Ishikawa (cell line): Measurements from ENCODE around the gene SERTAD2.

Source experiments
- CEBPB ChIP-seq: IDR thresholded peaks from 2 replicates; pipeline ENCODE4 v1.6.1; 2012
- CREB1 ChIP-seq: IDR thresholded peaks from 2 replicates; pipeline ENCODE4 v1.6.1; 2012; ENCODE audit warnings: low read depth
- EGR1 ChIP-seq: IDR thresholded peaks from 2 replicates; pipeline ENCODE4 v1.6.1; 2012
- EP300 ChIP-seq: IDR thresholded peaks from 2 replicates; pipeline ENCODE4 v1.6.1; 2012; ENCODE audit warnings: borderline replicate concordance
- FOXM1 ChIP-seq: IDR thresholded peaks from 2 replicates; pipeline ENCODE4 v1.6.1; 2012; ENCODE audit warnings: low read depth, borderline replicate concordance
- NFIC ChIP-seq: IDR thresholded peaks from 2 replicates; pipeline ENCODE4 v1.6.1; 2012
- RAD21 ChIP-seq: IDR thresholded peaks from 2 replicates; pipeline ENCODE4 v1.6.1; 2012; ENCODE audit warnings: low read depth
- TAF1 ChIP-seq: IDR thresholded peaks from 2 replicates; pipeline ENCODE4 v1.6.1; 2012; ENCODE audit warnings: low read depth, mild to moderate bottlenecking
- TCF12 ChIP-seq: IDR thresholded peaks from 2 replicates; pipeline ENCODE4 v1.6.1; 2012; ENCODE audit warnings: low read depth
- TEAD4 ChIP-seq: IDR thresholded peaks from 2 replicates; pipeline ENCODE4 v1.6.1; 2012
- YY1 ChIP-seq: IDR thresholded peaks from 2 replicates; pipeline ENCODE4 v1.6.1; 2012; ENCODE audit warnings: low read depth
- ZBTB7A ChIP-seq: IDR thresholded peaks from 2 replicates; pipeline ENCODE4 v1.6.1; 2012; ENCODE audit warnings: low read depth
- TF ChIP-seq, protein P1 (sequence below): IDR thresholded peaks from 2 replicates; pipeline ENCODE4 v1.6.1; 2012
- TF ChIP-seq, protein P2 (sequence below): IDR thresholded peaks from 2 replicates; pipeline ENCODE4 v1.6.1; 2012
- TF ChIP-seq, protein P3 (sequence below): IDR thresholded peaks from 2 replicates; pipeline ENCODE4 v1.6.1; 2012; ENCODE audit warnings: low read depth, mild to moderate bottlenecking

Gene SERTAD2

DNA sequence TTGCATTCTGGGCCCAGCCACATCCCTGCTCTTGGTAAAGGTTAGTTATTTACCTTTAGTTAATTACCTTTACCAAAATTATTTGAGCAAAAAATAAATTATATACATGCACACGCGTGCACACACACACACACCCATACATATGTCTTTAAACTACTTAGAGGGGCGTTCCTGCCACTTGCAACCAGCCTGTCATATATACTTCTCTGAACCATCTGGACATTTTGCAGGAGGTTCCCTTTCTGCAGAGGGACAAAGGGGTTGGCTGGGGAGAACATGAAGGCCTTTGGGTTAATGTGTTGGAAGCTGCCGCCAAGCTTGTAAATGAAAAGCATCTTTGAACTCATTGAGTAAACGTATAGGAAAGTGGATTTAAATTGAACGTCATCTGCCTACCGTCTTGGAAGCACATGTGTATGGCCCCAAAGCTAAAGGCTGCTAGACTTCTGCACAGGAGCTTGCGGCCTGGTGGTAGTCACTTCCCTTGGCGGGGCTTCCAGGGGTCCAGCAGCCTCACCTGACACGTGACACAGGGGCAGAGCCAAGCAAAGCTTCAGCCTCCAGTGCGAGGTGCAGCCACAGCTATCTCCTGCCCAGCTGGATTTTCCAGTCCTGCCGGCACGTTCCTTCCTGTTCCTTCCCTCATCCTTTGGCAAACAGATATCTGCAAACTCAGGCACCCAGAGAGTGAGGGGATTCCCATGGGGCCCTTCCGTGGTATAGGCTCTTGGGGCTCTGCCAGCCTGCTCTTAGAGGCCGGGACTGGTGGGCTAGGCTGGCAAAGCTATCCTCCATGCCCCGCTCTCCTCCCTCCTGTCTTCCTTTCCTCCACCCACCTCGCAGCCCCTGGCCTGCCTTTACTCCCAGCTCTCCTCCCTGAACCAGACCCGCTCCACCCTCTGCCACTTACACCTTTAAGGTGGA is 46.1 kb downstream of the SERTAD2 start:
- TF ChIP-seq, protein P1, sequence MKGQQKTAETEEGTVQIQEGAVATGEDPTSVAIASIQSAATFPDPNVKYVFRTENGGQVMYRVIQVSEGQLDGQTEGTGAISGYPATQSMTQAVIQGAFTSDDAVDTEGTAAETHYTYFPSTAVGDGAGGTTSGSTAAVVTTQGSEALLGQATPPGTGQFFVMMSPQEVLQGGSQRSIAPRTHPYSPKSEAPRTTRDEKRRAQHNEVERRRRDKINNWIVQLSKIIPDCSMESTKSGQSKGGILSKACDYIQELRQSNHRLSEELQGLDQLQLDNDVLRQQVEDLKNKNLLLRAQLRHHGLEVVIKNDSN = peak; percentile 67
- no peak for TF ChIP-seq FOXM1

DNA sequence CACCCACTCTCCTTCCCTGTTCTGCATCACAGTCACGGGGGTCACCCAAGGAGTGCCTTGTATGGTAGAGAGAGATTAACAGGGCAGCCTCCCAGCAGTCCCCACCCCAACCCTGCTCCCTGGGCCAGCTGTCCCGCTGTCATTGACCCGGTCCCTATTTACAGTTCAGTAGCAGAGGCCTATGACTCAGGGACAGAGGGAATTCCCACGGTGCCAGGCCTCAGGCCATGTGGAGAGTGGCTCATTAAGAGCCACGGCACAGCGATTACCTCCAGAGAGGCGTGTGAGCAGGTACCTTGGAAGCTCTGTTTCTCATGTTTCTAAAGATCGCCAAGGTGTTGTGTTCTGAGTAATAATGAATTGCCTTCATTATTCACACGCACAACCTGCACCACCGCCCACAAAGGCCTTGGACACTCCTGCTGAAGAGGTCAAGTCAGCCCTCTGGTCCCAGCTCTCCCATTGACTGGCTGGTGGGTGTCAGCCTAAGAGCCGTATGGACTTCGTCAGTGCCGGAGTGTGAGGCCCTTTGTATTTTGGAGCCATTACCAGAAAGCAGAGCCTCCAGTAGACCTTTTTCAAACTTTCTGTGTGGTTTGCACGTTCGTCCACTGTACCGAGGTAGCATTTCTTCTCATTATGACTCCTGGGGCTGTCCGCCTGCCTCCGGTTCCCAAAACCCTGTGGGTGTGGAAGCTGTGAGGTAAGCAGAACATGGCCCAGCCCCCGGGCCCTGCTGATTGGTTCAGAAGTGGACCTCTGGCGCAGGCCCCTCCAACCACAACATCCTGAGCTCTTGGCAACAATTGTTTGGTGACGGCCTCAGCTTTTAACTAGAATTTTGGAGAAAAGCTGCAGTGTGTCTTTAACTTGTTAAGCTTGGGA is 47.0 kb downstream of the SERTAD2 start:
- TF ChIP-seq CEBPB (no peak), RAD21 (no peak; the same call in 1 of the 2 replicates), EGR1 (no peak), CREB1 (no peak), NFIC (peak; percentile 36; the same call in 1 of the 2 replicates), YY1 (no peak), TEAD4 (no peak), ZBTB7A (0 out of 2 replicates have a peak, but pooled peaks have one; percentile 12), EP300 (no peak), FOXM1 (no peak), TCF12 (peak; percentile 70), TAF1 (no peak)
- TF ChIP-seq, protein P2, sequence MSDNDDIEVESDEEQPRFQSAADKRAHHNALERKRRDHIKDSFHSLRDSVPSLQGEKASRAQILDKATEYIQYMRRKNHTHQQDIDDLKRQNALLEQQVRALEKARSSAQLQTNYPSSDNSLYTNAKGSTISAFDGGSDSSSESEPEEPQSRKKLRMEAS = 0 out of 2 replicates have a peak, but pooled peaks have one; percentile 63
- TF ChIP-seq, protein P3, sequence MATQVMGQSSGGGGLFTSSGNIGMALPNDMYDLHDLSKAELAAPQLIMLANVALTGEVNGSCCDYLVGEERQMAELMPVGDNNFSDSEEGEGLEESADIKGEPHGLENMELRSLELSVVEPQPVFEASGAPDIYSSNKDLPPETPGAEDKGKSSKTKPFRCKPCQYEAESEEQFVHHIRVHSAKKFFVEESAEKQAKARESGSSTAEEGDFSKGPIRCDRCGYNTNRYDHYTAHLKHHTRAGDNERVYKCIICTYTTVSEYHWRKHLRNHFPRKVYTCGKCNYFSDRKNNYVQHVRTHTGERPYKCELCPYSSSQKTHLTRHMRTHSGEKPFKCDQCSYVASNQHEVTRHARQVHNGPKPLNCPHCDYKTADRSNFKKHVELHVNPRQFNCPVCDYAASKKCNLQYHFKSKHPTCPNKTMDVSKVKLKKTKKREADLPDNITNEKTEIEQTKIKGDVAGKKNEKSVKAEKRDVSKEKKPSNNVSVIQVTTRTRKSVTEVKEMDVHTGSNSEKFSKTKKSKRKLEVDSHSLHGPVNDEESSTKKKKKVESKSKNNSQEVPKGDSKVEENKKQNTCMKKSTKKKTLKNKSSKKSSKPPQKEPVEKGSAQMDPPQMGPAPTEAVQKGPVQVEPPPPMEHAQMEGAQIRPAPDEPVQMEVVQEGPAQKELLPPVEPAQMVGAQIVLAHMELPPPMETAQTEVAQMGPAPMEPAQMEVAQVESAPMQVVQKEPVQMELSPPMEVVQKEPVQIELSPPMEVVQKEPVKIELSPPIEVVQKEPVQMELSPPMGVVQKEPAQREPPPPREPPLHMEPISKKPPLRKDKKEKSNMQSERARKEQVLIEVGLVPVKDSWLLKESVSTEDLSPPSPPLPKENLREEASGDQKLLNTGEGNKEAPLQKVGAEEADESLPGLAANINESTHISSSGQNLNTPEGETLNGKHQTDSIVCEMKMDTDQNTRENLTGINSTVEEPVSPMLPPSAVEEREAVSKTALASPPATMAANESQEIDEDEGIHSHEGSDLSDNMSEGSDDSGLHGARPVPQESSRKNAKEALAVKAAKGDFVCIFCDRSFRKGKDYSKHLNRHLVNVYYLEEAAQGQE = no peak
- TF ChIP-seq, protein P1 = no peak

DNA sequence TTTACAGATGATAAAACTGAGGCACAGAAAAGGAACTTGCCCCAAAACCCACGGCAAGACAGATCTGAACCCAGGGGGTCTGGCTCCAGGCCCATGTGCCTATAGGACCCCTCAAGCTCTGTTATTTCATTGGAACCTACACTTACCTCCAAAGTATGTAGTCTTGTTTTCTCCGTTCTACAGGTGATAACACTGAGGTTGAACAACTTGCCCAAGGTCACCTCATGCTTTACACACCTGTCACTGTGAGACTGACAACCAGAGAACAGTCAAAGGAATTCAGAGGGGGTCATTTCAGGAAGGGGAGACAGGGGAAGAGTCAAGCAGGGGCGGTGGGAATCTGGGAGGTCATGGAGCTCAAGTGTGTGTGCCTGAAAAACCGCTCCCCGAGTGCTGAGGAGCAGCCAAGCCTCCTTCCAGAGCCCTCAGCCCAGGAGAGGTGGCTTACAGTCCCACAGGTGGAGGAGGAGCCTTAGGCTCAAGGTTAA is 47.7 kb downstream of the SERTAD2 start:
- TF ChIP-seq TEAD4 (no peak), EP300 (no peak), TAF1 (no peak), EGR1 (no peak), NFIC (no peak), ZBTB7A (no peak), TCF12 (no peak), CREB1 (no peak), RAD21 (no peak), FOXM1 (no peak), YY1 (no peak)
- TF ChIP-seq, protein P2 = no peak
- TF ChIP-seq, protein P3 = no peak

DNA sequence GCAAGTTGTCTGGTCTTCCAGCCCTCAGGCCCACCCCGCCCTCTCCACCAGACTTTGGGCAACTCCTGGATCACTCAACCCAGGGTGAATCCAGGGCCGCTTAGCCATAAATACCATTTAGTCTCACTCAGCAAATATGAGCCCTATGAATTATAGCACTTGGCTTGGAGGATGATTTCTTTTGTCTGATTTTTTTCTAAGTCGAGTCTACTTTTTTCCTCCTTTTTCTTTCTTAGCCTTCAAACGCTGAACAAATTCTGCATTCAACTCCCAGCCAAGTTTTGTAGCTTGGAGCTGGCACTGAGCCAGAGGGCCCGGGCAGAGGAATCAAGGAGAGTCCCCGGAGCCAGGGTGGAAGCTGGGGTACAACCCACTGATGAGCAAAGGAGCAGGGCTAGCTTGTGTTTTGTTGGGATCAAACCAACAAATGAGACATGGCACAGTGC is 48.7 kb downstream of the SERTAD2 start:
- no peak for TF ChIP-seq ZBTB7A
- TF ChIP-seq EGR1 = no peak
- TF ChIP-seq NFIC = peak; percentile 65

DNA sequence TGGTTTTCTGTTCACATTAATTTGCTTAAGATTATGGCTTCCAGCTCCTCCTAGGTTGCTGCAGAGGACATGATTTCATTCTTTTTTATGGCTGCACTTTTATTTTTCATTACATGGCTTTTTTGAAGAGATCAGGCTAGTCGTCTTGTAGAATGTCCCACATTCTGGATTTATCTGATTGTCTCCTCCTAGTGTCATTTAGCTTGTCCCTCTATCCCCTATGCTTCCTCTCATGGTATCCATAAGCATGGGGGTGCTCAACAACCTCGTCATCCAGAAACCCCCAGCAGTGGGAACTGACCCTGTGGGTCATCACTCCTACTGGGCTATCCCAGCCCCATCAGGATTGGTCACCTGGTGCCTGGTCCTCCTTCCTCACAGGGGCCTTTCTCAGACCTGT is 49.6 kb downstream of the SERTAD2 start:
- TF ChIP-seq TAF1 = no peak
